HG02571 (cell line): ENCODE results near the gene GGA3.
A peak's percentile ranks its signal among the peaks of the same experiment; 100 is the strongest.
"Not testable (repeated sequence)": the region's sequence is repeated elsewhere in the genome, so short reads cannot be mapped to it uniquely, and the experiment has no call there.

ENCODE experiments used
- ATAC-seq: cut with Tn5 transposase; IDR thresholded peaks from one replicate; pipeline ENCODE4 v1.9.1; 2021; ENCODE audit warnings: mild to moderate bottlenecking, moderate library complexity; ENCODE audit not compliant: unreplicated experiment

Gene GGA3, protein sequence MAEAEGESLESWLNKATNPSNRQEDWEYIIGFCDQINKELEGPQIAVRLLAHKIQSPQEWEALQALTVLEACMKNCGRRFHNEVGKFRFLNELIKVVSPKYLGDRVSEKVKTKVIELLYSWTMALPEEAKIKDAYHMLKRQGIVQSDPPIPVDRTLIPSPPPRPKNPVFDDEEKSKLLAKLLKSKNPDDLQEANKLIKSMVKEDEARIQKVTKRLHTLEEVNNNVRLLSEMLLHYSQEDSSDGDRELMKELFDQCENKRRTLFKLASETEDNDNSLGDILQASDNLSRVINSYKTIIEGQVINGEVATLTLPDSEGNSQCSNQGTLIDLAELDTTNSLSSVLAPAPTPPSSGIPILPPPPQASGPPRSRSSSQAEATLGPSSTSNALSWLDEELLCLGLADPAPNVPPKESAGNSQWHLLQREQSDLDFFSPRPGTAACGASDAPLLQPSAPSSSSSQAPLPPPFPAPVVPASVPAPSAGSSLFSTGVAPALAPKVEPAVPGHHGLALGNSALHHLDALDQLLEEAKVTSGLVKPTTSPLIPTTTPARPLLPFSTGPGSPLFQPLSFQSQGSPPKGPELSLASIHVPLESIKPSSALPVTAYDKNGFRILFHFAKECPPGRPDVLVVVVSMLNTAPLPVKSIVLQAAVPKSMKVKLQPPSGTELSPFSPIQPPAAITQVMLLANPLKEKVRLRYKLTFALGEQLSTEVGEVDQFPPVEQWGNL

DNA sequence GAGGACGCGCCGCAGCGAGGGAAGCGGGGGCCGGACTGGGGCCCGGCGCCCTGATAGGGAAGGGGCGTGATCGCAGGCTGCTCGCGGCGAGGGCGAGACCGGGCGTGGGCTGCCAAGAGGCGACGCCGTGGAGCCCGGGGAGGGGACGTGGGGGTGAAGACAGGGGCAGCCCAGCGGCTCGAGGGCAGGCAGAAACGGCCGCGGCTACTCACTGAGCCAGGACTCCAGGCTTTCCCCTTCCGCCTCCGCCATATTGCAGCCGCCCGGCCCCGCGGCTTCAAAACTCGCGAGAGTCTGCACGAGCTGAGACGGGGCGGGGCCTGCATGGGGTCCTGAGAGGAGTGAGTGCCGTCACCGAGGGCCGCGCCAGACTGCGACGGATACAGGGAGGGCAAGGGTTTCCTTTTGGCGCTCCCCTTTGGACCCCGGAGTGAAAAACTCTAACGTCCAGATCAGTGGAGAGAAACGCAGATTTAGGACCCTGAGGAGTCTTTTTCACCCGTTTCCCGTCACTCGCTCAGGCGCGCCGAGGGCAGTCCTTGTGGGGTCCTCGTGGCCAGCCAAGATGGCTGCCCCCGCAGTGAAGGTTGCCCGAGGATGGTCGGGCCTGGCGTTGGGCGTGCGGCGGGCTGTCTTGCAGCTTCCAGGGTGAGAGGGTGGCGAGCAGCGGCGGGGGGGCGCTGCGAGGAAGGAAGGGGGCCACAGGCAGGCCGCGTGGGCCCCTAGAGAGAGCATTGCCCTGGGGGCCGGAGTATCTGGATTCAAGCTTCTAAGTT lies at the start of gene GGA3, which contains the start of gene MRPS7:
TSS of gene GGA3 (minus strand) at position 271 of the 776 bp plus-strand sequence. CDS start at position 252, 19 bp downstream.
TSS of gene MRPS7 (plus strand) at position 544 of the 776 bp plus-strand sequence. CDS start at position 566, 22 bp downstream.
- peak; percentile 83 for ATAC-seq

DNA sequence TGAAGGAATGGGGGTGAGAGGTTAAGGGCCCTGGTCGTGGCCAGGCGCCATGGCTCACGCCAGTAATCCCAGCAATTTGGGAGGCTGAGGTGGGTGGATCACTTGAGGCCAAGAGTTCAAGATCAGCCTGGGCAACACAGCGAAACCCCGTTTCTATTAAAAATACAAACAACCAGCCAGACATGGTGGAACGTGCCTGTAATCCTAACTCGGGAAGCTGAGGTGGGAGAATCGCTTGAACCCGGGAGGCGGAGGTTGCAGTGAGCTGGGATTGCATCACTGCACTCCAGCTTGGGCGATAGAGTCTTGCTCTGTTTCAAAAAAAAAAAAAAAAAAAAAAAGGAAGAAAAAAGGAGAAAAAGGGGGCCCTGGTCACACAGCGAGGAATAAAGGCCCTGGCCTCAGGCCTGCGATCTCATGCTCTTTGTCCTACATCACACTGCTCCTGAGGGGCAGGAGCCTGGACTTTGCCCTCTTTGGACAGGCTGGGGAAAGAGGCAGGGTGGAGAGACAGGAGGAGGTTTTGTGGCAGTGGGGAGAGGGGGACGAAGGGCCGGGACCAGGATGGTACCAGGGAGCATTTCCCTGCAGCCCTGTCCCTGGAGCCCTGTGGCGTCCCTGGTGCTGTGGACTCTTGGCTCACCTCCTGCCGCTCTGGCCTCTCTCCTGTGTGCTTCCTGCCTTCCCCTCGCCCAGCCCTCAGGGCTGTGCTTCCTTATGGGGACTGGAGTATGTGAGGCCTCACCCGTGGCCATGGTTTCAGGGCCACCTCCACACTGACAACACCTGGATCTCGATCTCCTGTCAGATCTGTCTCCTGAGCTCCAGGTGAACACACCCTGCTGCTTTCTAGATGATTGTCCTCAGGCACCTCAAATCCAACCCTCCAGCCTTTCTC lies 47.6 kb upstream of the GGA3 start:
- ATAC-seq = no peak

DNA sequence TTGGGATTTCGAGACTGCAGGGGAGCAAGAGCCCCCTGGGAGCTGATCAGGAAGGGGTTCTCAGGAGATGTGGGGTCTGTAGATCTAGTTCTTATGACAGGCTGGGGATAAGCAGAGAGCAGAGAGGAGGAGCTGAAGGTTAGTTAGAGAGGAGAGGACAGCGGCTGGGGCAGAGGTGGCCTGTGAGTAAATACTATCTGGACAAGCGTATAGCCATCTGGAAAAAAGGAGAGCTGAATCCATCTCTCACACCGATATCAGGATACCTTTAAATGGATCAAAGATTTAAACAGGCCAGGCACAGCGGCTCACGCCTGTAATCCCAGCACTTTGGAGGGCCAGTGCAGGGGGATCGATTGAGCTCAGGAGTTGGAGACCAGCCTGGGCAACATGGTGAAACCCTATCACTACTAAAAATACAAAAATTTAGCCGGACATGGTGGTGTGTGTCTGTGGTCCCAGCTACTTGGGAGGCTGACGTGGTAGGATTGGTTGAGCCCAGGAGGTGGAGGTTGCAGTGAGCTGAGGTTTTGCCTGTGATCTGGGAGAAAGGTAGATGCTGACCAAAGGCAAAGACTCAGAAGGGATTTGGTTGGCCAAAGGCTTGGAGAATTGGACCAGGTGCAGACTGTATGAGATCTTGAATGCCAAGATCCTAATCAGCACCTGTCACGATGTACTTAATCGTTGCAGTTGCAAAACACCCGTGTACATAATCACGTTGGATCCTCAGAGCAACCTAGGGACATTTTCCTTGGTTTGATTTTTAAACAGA lies 46.7 kb upstream of the GGA3 start:
- ATAC-seq = no peak

DNA sequence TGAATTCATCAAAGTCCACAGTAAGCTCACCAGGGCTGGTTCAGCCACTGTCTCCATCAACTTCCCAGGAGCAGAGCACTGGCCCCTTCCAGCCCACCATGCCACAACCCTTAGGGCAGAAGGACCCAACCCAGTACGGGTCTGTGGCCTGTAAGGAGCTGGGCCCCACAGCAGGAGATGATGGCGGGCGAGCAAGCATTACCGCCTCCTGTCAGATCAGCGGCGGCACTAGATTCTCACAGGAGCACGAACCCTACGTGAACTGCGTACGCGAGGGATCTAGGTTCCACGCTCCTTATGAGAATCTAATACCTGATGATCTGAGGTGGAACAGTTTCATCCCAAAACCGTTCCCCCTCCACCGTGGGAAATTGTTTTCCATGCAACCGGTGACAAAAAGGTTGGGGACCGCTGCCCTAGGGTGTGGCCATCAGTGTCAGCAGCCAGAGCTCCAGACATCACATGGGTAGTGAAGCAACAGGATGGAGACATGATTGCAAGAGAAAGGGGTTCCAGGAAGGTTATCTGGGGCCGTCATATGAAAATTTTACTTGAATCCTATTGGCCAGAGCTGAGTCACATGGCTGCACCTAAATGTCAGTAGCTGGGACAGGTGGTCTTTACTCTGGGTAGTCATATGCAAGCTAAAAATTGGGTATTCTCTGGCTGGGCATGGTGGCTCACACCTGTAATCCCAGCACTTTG lies 40.2 kb upstream of the GGA3 start:
- no peak for ATAC-seq

DNA sequence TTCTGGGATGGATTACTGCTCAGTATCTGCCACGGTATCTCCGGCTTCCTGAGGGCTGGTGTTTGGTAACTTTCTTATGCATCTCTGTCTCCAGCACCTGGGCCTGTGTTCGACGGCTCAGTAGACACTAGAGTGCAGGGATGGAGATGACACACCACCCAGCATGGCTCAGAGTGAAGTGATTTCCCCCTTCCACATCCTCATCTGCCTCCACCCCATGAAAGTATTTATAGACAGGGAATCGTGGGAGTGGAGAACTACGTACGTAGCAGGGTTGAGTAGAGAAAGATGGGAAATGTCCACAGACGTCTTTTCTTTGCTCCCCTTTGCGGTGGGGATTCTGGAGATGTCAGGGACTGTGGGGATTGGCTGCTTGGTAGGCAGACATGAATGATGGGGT lies 39.6 kb upstream of the GGA3 start:
- ATAC-seq = no peak

DNA sequence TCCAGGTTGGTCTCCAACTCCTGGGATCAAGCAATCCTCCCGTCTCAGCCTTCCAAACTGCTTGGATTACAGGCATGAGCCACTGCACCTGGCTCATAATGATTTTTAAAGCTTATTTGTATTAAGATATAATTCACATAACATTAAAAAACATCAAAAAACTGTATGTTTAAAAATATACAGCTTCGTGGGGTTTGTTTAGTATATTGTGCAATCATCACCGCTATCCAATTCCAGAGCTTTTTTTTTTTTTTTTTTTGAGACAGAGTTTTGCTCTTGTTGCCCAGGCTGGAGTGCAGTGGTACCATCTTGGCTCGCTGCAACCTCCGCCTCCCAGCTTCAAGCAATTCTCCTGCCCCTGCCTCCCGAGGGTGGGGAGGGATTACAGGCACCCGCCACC lies 38.9 kb upstream of the GGA3 start:
- ATAC-seq = no peak

DNA sequence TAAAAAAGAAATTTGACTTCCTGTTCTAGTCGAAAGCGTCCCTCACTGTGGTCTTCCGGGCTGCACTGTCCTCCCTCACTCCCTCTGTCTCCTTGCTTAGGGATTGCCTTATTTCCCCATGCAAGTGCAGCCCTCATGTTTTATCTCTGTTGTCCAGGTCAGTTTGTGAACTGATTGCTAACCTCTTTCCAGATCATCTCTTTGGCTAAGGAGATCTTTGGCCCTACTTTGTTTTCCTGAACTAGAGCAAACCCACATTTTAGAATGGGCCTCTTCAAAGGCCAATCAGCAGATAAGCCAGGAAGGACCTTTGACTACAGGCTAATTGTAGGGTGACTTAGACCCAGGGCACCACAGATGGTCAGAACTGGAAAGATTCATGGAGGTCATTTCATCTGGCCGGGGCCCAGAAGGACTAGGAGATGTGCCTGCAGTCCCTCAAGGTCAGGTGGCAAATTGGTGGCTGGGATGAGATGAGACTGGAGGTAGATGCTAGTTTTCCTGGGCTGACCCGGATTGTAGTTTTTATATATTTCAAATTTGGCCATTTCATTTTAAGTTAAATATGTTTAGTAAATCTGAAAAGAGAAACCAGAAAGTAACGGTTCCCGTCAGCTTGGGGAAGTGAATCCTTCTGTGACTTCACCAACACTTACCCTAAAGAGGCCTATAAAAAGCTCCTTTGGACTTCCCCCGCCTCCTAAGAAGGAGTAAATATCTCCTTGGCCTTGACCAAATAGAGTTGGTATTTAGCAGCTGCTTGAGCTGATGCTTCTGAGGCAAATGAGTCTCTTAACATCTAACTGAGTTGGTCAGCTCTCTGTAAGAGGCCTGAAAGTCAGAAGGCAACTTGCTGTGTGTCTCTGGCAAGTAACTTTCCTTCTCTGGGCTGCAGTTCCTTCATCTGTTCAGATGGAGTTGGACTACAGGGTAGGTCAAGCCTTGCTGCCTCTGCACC lies 34.1 kb upstream of the GGA3 start:
- peak; percentile 65 for ATAC-seq

DNA sequence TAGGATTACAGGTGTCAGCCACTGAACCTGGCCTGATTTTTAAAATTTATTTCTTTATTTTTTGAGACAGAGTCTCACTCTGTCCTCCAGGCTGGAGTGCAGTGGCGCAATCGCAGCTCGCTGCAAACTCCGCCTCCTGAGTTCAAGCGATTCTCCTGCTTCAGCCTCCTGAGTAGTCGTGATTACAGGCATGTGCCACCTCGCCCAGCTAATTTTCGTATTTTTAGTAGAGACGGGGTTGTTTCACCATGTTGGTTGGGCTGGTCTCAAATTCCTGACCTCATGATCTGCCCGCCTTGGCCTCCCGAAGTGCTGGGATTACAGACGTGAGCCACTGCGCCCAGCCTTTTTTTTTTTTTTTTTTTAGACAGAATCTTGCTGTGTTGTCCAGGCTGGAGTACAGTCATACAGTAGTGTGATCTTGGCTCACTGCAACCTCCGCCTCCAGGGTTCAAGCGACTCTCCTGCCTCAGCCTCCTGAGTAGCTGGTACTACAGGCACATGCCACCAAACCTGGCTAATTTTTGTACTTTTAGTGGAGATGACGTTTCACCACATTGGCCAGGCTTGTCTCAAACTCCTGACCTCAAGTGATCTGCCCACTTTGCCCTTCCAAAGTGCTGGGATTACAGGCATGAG lies 31.5 kb upstream of the GGA3 start:
- not testable (repeated sequence) for ATAC-seq

DNA sequence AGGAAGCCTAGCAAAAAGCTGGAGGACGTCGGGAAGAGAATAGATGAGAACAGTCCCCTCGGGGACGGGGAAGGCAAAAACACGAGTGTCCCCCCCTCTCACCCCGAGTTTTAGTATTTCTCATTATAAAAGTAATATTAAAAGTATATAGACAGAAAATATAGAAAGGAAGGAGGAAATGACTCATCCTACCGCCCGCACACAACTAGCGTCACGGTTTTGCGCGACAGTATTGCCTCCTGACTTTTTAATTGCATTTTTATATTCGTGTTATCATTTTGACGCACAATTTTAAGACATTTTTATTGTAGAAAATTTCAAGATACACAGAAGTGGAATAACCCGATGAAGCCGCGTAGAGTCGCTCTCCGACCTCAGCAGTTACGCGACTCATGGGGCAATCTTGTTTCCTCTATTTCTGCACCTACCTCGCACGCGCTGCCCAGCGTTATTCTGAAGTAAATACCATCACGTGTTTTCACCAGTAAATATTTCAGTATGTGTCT lies 28.5 kb upstream of the GGA3 start:
- no peak for ATAC-seq

DNA sequence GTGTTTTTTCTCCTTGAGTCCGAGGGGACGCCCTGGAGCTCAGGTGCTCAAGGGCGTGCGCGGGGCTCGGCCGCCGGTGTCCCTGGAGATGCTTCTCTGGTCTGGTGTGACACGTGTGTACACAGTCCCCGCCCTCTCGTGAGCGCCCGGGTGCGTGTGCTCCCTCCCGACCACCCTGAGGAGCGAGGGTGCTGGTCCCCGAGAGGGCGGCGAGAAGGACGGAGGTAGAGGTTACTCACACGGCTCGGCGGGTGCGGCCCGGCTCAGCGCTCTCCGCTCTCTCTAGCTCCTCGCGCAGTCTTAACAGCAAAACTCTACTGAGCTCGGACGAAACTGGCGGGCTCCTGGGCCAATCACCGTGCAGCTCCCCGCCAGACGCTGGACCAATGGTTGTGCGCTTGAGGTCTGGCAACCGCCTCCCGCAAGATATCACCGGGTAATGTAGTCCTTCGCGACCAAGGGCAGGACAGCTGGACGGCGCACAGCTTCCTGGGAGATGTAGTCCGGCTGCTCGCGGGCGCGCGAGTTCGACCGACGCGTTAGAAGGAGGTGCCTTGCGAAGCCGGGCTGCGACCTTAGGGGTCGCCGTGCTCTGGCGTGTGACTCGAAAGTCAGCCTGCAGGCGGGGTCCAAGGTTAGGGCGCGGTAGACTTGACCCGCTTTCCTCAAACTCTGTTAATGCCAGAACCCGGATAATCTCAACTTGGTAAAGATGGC lies 27.9 kb upstream of the GGA3 start, which contains the start of gene SLC25A19:
TSS of gene SLC25A19 (minus strand) at position 319 of the 717 bp plus-strand sequence. CDS start 2,669 bp downstream, outside the sequence.
- ATAC-seq = peak; percentile 89

DNA sequence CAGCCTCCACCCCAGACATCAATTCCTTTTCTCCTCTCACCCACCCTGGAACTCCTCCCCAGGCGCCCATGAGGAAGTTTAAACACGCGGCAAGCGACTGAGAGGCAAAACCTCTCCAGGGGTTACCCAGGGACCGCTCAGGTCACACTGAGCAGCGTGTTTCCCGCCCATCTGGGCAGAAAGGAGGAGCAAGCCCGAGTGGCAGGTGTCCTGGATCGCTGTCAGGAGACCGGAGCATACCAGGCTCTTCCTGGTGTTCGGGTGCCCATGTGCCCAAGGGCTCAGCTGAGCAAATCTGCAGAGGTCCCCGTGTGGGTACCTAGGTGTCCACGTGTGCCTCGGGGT lies 27.3 kb upstream of the GGA3 start:
- peak; percentile 14 for ATAC-seq

DNA sequence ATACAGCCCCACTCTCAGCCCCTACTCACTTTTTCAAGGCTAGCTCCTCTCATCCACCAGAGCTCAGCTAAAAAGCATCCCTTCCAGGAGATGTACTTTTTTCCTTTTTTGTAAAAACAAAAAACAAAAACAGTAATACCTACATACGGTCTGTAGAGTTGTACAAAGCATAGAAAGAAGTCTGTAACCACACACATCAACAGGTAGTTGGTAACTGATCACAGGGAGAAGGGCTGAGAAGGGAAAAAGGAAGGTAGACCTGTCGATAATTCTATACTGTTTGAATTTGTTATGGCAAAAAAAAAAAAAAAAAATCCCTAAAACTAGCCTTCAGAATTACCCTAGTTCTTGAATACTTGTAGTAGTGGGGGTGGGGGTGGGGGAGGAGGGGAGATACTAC lies 27.0 kb upstream of the GGA3 start:
- no peak for ATAC-seq

DNA sequence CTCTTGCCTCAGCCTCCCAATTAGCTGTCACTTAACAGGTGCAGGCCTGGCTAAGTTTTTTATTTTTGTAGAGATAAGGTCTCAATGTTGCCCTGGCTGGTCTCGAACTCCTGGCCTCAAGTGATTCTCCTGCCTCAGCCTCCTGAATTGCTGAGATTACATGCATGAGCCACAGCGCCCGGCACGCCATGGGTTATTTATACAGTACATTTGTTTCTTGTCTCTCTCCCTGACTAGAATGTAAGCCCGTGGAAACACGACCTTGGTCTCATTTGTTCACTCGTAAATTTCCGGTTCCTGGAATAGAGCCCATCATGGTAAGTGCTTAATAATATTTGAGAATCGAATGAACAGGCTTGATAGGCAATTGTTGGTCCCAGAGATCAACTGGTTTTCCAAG lies 25.8 kb upstream of the GGA3 start:
- no peak for ATAC-seq

DNA sequence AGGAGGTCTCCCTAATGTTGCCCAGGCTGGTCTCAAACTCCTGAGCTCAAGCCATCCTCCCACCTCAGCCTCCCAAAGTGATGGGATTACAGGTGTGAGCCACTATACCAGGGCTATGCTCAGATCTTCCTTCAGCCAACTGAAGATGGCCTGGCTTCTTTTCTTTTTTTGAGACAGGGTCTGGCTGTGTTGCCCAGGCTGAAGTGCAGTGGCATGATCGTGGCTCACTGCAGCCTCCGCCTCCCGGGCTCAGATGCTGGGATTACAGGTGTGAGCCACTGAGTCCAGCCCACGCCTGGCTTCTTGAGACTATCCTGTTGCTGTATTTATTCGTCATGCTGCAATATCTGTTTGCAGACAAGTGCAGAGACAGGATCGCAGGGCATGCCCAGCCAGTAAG lies 23.7 kb upstream of the GGA3 start:
- no peak for ATAC-seq

DNA sequence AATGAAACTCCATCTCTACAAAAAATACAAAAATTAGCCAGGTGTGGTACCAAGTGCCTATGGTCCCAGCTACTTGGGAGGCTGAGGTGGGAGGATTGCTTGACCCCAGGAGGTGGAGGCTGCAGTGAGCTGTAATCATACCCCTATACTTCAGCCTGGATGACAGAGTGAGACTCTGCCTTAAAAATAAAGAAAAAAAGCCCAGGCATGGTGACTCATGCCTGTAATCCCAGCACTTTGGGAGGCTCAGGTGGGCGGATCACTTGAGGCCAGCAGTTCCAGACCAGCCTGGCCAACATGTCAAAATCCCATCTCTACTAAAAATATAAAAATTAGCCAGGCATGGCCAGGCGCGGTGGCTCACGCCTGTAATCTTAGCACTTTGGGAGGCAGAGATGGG lies 18.8 kb upstream of the GGA3 start:
- ATAC-seq = not testable (repeated sequence)

DNA sequence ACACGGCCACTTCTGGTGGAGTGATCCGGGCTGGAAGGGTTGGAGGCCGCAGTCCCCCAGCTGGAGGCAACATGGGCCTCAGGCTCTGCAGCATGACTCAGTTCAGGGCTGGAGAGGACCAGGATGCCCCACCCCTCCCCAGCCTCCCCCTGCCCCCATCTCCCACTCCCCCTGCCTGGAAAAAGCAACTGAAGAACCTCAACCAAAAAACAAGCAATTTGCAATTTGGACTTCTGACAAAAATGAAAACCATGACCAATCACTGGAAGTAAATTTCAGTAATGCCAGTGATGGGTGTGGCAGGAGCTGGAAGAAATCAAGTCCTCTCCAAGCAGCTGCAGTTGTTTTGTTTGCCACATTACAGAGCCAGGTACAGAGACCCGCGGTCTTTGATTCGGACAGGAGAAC lies 16.3 kb upstream of the GGA3 start:
- ATAC-seq = no peak
